Right cardiac atrium (tissue), 5 donors: ENCODE results near the gene MYL3. TPM values are rescaled to one million over a fixed set of nuclear protein-coding genes. Genes with fewer than 3 reads are reported as not detected.

ENCODE experiments used
- ATAC-seq, 2 donors: fragments of 200-7000 bp; cut with Tn5 transposase; one replicate each; pipeline versions ENCODE4 v1.8.0 to v1.9.1; 2020; ENCODE audit warnings: moderate library complexity in 2 of 2, mild to moderate bottlenecking in 1 of 2
- DNase-seq, 3 donors: peaks; one replicate each; pipeline ENCODE4 v3.0.0-alpha.2; 2020
- H3K27ac ChIP-seq: one replicate; pipeline ENCODE4 v1.5.1; 2013; ENCODE audit warnings: mild to moderate bottlenecking, low read length, control low read depth, moderate library complexity
- H3K27me3 ChIP-seq: one replicate; pipeline ENCODE4 v1.6.1; 2013; ENCODE audit not compliant: control insufficient read depth, insufficient read depth
- H3K4me1 ChIP-seq: one replicate; pipeline ENCODE4 v1.6.1; 2013; ENCODE audit warnings: low read length; ENCODE audit not compliant: control insufficient read depth, insufficient read depth
- H3K4me3 ChIP-seq: one replicate; pipeline ENCODE4 v1.5.1; 2013; ENCODE audit warnings: low read length, control low read depth
- H3K9me3 ChIP-seq: one replicate; pipeline ENCODE4 v1.6.1; 2013; ENCODE audit warnings: low read length; ENCODE audit not compliant: control insufficient read depth
- WGBS: extraction: QIAGEN DNeasy Blood & Tissue Kit; methylation state at CpG from one replicate; pipeline ENCODE4 v1.1.7; 2013; 5-methylcytosine and 5-hydroxymethylcytosine counted together
- intact Hi-C, 4 donors: fragments of 100-400 bp; cut with DNase I; formaldehyde crosslinking; loops; one replicate each; pipeline versions ENCODE4 v1.11.0 to v1.14.0; 2022 to 2023
- polyA plus RNA-seq: library from polyadenylated mRNA; stranded (reverse); fragments of 200-250 nt; gene quantifications from one replicate; pipeline ENCODE4 v1.2.3, GENCODE V29; 2013
- total RNA-seq, 4 donors: library from RNA; stranded (reverse); fragmentation: NEBNext Ultra II Directional; extraction: Animal tissue kit (Norgen Biotek cat#: 25700); gene quantifications; one replicate each; pipeline ENCODE4 v1.2.1, GENCODE V29; 2021
- donor health status: healthy with polysubstance abuse.
- donor health status: DM: no; HTN: yes; CAD: no.
- donor health status: DM: no; HTN: no; CAD: no.
- donor health status: DM: no; HTN: yes; CAD: no; lungs with severe emphysema.
- donor health status: DM: yes; HTN: yes; CAD: no.

MYL3 gene
- total and polyA plus RNA-seq, 5 donors, result 42.7 to 1,012 (median 428) TPM

DNA sequence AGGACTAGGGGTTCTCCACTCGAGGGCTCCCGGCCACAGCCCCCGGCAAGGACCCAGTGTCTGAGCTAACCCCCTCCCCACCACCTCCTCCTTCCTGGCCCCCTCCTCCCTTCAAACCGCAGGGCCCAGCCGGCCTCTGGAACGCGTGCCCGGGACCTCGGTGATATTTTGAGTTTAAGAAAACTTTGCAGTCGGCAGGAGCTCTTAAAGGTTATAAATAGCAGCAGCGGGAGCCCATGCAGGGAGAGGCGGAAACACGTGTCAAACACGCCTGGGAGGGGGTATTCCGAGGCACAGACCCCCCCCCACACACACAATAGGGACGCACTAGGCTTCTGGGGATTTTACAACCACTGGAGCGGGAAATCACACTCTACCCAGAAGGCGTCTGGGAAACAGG, 11.2 kb upstream of the MYL3 start:
- no peaks in the 10 kb centered on the region for H3K27me3 ChIP-seq
- H3K27ac ChIP-seq, result no peak overlapping the region
- WGBS, result 17% methylated on average over 18 of the region's 18 CpGs
- intact Hi-C loops, result no loop called here
- no peak overlapping the region for H3K4me3 ChIP-seq
- peak in 1 of 2 donors; percentile 15 for ATAC-seq
- peak in 1 of 3 donors; percentile 75 for DNase-seq
- H3K4me1 ChIP-seq, result peaks cover 27% of the 10 kb centered on the region
- no peaks in the 10 kb centered on the region for H3K9me3 ChIP-seq

DNA sequence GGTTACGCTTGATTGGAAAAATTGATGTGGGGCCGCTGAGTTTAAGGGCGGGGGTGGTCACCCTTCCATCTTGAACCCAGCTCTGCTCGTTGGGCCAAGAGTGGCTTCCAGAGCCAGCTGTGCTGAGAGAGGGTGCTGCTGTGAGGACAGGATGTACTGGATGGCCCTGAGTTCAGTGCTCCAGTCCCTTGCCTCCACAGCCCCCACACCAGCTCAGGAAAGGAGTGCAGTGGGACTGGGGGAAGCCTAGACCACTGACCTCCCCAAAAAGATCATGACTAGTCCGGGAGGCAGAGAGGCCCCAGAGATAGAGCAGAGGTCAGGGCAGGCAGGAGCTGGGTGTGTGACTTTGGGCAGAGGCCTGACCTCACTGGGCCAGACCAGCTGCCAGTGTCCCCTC, 10.3 kb upstream of the MYL3 start:
- Histone ChIP-seq H3K4me1 (peaks cover 26% of the 10 kb centered on the region), H3K27me3 (no peaks in the 10 kb centered on the region), H3K9me3 (no peaks in the 10 kb centered on the region), H3K4me3 (no peak overlapping the region), H3K27ac (no peak overlapping the region)
- peak in 1 of 2 donors; percentile 1 for ATAC-seq
- 64% methylated on average over 5 of the region's 5 CpGs for WGBS
- DNase-seq, result no peak
- intact Hi-C loops, result no loop called here

DNA sequence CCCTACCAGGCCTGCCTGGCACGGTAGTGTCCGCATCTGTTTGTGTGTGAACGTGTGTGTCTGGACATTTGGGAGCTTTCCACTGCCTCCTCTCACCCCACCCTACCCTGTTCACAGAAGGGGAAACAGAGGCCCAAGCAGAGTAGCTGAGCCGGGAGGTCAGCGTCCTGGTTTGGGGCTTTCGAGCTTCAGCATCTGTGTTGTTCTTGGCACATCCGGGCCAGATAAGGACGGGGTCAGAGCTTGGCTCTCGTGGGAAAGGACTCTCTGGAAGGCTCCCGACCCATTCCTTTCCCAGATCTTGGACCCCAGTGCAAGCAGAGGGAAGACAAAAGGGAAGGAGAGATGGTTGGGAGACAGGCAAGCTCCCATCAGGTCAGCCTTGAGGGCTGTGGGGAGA, 8.0 kb upstream of the MYL3 start:
- intact Hi-C loops, result no loop called here
- peak; percentile 12 to 20 for ATAC-seq
- Histone ChIP-seq H3K27ac (no peak overlapping the region), H3K4me3 (no peak overlapping the region), H3K4me1 (peaks cover 40% of the 10 kb centered on the region), H3K27me3 (no peaks in the 10 kb centered on the region), H3K9me3 (no peaks in the 10 kb centered on the region)
- 32% methylated on average over 10 of the region's 10 CpGs for whole genome bisulfite sequencing
- DNase-seq, result peak; percentile 62 to 85 (median 75)

DNA sequence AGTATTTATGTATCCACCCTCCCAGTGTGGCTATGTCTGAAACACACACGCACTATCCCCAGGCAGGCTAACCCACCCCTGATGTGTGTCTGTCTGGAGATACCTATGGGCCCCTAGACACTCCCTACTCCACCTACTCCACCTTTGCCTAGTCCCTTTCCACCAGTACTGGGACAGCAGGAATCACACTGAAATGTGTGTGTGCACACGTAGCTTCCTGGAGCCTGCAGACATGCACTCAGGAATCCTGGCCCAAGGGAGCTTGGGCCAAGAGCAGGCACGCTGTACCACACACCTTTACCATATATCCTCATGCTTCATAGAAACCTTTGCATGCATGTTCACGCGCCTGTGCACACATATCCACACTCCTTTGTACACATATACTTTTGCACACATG, 7.4 kb upstream of the MYL3 start:
- no peak for DNase-seq
- Histone ChIP-seq H3K4me1 (peaks cover 40% of the 10 kb centered on the region), H3K4me3 (no peak overlapping the region), H3K27me3 (no peaks in the 10 kb centered on the region), H3K9me3 (no peaks in the 10 kb centered on the region), H3K27ac (no peak overlapping the region)
- ATAC-seq, result no peak
- 93% methylated on average over 5 of the region's 5 CpGs for WGBS
- intact Hi-C loops, result no loop called here

DNA sequence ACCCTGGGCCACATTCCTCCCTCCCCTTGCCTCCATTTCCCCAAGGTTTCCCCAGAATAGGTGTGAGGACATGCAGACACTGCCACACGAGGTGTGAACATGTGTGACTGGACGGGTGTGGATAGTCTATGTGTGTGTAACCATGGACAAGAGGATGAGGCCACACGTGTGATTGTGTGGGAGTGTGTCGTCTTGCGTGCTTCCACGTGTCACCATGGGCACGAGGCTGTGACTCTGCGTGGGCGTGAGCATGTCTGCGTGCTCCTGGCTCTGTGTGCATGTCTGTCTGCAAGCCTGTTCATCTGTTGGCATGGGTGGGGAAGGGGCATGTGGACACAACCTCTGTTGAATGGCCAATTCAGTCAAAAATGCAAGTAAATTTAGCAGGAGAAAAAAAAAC, 6.2 kb upstream of the MYL3 start:
- DNase-seq (no peak), ATAC-seq (no peak)
- Histone ChIP-seq H3K9me3 (no peaks in the 10 kb centered on the region), H3K27me3 (no peaks in the 10 kb centered on the region), H3K4me1 (peaks cover 40% of the 10 kb centered on the region), H3K4me3 (no peak overlapping the region), H3K27ac (no peak overlapping the region)
- 77% methylated on average over 10 of the region's 10 CpGs for WGBS
- intact Hi-C loops, result loop anchor here in 2 of 4 donors (5.0 to 10.0 kb wide), 2 partner anchors 33 to 165 kb away; partner anchors contain the start of gene TMIE (in 1 of the 2)

DNA sequence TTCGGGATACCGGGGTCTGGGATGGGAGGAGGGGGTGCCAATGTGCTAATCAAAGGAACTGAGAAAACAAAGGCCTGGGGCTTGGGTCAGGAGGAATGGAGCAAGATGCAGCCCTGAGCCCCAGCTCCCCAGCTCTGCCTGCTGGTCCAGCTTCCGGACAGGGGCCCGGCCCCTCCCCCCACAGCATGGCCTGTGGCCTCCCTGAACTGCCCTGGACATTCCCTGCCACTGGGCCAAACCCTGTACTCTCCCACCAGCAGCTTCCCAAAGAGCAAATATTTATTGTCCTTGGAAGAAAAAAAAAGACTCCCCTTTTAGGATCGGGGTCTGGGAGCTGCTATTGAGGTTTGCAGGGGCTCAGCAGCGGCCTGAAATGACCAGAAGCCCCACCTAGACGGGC, 5.7 kb upstream of the MYL3 start:
- H3K4me1 ChIP-seq, result peaks cover 36% of the 10 kb centered on the region
- no peak for ATAC-seq
- peak in 2 of 3 donors; percentile 78 to 81 for DNase-seq
- no peak overlapping the region for H3K27ac ChIP-seq
- intact Hi-C loops, result loop anchor here in 2 of 4 donors (5.0 to 10.0 kb wide), 2 partner anchors 33 to 164 kb away; partner anchors contain the start of gene TMIE (in 1 of the 2)
- no peak overlapping the region for H3K4me3 ChIP-seq
- WGBS, result 71% methylated on average over 7 of the region's 7 CpGs
- no peaks in the 10 kb centered on the region for H3K27me3 ChIP-seq
- H3K9me3 ChIP-seq, result no peaks in the 10 kb centered on the region

DNA sequence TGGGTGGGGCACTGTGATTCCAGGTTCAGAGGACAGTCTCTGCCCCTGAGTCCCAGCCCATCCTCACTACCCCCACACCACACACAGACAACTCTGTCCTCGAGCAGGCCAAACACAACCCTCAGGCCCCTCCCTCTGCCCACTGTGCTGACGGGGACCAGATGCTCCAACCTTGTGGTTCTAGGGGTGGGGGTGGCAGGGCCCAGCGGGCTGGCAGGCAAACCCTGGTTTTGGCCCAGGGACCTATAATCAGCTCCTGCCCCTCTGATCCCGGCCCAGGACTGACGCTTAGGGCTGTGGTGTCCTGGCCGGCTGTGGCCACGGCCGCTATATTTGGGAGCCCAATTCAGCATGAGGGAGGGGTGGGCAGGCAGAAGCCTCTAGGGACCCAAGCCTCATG, 5.0 kb upstream of the MYL3 start:
- ATAC-seq (no peak), DNase-seq (peak; percentile 37 to 82 (median 62))
- Histone ChIP-seq H3K4me1 (peaks cover 30% of the 10 kb centered on the region), H3K27ac (peak overlapping the region; percentile 3), H3K4me3 (no peak overlapping the region), H3K9me3 (no peaks in the 10 kb centered on the region), H3K27me3 (no peaks in the 10 kb centered on the region)
- WGBS, result 63% methylated on average over 8 of the region's 8 CpGs
- intact Hi-C loops, result loop anchor here in 2 of 4 donors (5.0 to 10.0 kb wide), 2 partner anchors 34 to 163 kb away; partner anchors contain the start of gene TMIE (in 1 of the 2)

DNA sequence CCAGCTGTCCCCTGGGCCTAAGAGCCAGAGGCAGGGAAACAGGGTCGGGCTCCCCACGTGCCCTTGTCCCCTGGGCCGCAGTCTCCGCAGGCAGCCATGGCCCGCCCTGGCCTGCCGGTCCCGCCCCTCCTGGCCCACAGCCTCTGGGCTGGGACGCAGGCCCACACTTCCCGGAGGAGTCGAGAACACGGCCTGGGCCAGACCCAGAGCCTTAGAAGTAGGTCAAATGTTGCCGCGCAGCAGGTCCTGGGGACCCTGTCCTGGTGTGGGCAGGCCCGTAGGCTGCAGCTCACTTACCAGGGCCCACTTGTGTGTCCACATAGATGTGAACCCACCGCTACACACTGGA, 4.3 kb upstream of the MYL3 start:
- 22% methylated on average over 15 of the region's 15 CpGs for WGBS
- no peaks in the 10 kb centered on the region for H3K9me3 ChIP-seq
- peaks cover 25% of the 10 kb centered on the region for H3K4me1 ChIP-seq
- no peaks in the 10 kb centered on the region for H3K27me3 ChIP-seq
- peak overlapping the region; percentile 60 for H3K27ac ChIP-seq
- DNase-seq (peak; percentile 91 to 96 (median 96)), ATAC-seq (peak; percentile 93 to 94)
- intact Hi-C loops, result loop anchor here in 2 of 4 donors (2.0 to 10.0 kb wide), 3 partner anchors 27 to 163 kb away; partner anchors contain the start of gene TMIE (in 1 of the 2)
- H3K4me3 ChIP-seq, result no peak overlapping the region

DNA sequence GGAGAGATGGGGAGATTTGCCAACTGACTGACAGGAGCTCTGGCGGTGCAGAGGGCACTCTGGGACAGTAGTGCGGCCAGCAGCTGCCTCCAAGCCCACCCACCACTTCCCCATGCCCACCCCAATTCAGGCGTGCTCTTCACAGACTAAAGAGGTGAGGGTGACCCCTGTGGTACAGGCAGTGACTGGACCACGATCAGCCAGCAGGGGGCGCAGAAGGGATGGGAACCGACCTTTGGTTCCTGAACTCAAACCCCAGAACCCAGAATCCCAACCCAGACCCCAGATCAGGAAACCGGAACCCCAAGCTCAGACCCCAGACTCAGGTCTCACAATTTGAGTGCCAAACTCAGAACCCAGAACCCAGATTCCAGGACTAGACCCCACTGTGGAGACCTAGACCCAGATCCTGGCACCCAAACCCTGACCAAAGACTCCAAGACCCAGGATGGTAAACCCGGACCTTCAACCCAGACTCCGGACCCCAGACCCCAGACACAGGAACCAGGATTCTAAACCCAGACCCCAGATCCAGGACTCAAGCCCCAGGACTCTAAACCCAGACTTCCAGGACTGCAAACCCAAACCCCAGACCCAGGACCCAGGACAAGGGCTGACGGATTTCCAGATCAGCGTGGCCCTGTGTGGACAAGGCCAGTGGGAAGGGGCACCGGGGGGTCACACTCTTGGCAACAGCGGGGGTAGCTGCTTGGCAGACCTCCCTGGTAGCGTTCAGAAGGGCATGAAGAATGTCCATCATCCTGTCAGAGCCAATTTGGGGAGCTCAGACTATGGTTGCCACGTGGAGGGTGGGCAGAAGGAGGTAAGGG, 3.7 kb upstream of the MYL3 start:
- H3K27ac ChIP-seq, result peak overlapping the region; percentile 60
- WGBS, result 20% methylated on average over 15 of the region's 15 CpGs
- H3K27me3 ChIP-seq, result no peaks in the 10 kb centered on the region
- H3K4me3 ChIP-seq, result no peak overlapping the region
- DNase-seq, result peak; percentile 89 to 97 (median 96)
- peaks cover 25% of the 10 kb centered on the region for H3K4me1 ChIP-seq
- ATAC-seq, result peak; percentile 32 to 67
- intact Hi-C loops, result loop anchor here in 2 of 4 donors (2.0 to 10.0 kb wide), 3 partner anchors 28 to 162 kb away; partner anchors contain the start of gene TMIE (in 1 of the 2)
- H3K9me3 ChIP-seq, result no peaks in the 10 kb centered on the region

DNA sequence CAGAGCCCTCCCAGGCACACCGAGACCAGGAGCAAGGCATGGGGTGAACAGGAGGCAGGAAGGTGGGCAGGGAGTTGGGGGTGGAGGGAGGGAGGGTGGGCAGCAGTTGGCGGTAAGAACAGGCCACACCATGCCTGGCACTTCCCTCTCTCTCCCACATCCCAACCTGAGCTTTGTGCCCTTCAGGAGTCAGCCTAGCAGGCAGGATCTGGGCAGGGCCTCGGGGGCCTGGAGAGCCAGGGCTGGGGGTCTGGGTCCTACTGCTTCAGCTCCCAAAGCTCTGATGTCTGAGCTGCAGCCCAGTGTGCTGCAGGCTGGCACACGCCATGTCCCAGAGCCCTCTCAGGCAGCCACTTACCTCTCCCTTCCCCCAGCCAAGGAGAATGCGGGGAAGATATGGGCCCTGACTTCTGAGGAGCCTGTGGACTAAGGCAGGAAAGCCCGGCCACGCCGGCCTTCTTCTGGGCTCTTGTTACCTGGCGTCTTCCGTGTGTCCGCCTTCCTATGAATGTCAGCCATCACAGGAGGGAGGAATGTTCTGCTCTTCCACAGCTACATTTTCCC, 2.9 kb upstream of the MYL3 start:
- Histone ChIP-seq H3K4me3 (no peak overlapping the region), H3K27ac (no peak overlapping the region), H3K9me3 (no peaks in the 10 kb centered on the region), H3K27me3 (no peaks in the 10 kb centered on the region), H3K4me1 (peaks cover 21% of the 10 kb centered on the region)
- ATAC-seq (no peak), DNase-seq (peak; percentile 15 to 50 (median 48))
- WGBS, result 83% methylated on average over 11 of the region's 11 CpGs
- intact Hi-C loops, result loop anchor here in 2 of 4 donors (2.0 to 10.0 kb wide), 3 partner anchors 29 to 161 kb away; partner anchors contain the start of gene TMIE (in 1 of the 2)

DNA sequence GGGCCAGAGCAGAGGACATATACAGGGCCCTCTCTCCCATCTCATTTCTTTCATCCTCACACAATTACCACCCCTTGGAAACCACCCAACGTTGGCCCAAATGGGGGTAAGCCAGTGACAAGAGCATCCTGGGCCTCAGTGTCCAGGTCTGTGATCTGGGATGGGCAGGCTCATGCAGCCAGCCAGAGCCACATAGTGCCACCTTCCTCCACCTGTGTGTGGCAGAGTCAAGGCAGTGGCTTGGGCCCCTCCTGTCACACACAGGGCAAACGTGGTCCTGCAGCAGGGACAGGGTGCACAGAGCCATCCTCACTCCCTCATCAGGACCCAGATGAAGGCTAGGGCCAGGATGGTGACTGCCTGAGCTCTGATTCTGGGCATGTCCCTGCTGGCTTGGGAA, 2.3 kb upstream of the MYL3 start:
- intact Hi-C loops, result loop anchor here in 2 of 4 donors (5.0 to 10.0 kb wide), 2 partner anchors 37 to 161 kb away; partner anchors contain the start of gene TMIE (in 1 of the 2)
- DNase-seq (peak; percentile 7 to 41 (median 37)), ATAC-seq (no peak)
- 59% methylated on average over 2 of the region's 2 CpGs for WGBS
- H3K4me1 ChIP-seq, result peaks cover 19% of the 10 kb centered on the region
- H3K27me3 ChIP-seq, result no peaks in the 10 kb centered on the region
- H3K9me3 ChIP-seq, result no peaks in the 10 kb centered on the region
- peak overlapping the region; percentile 19 for H3K27ac ChIP-seq
- H3K4me3 ChIP-seq, result no peak overlapping the region
